Calu3 (cell line): ENCODE data around the gene NELL1. TPM values are rescaled to one million over a fixed set of nuclear protein-coding genes. Genes with fewer than 3 reads are reported as not detected.

Source experiments
- BruUV-seq: library from RNA; stranded (reverse); fragments of 400-500 nt; replicated peaks from 2 replicates; lab custom pipeline; 2021; lab: Mats Ljungman, UMichigan
- CTCF ChIA-PET: fragments of 300-600 bp; sonication (Branson Sonifier 250); formaldehyde crosslinking; loops from one replicate; lab custom pipeline; 2022; ENCODE audit warnings: antibody characterized with exemption; lab: Charles Lee
- DNase-seq: peaks from one replicate; pipeline ENCODE4 v3.0.0; 2022
- H3K27ac Mint-ChIP-seq: one replicate; pipeline ENCODE4 v1.8.0; 2022; ENCODE audit warnings: mixed read lengths; ENCODE audit not compliant: unreplicated experiment
- H3K27me3 Mint-ChIP-seq: one replicate; pipeline ENCODE4 v1.8.0; 2022; ENCODE audit warnings: mixed read lengths; ENCODE audit not compliant: unreplicated experiment
- H3K36me3 Mint-ChIP-seq: one replicate; pipeline ENCODE4 v1.8.0; 2022; ENCODE audit warnings: mild to moderate bottlenecking, moderate library complexity, mixed read lengths; ENCODE audit not compliant: insufficient read depth, unreplicated experiment
- H3K4me1 Mint-ChIP-seq: one replicate; pipeline ENCODE4 v1.8.0; 2022; ENCODE audit warnings: mild to moderate bottlenecking, low read depth, mixed read lengths; ENCODE audit not compliant: unreplicated experiment
- H3K4me3 Mint-ChIP-seq: one replicate; pipeline ENCODE4 v1.8.0; 2022; ENCODE audit warnings: mild to moderate bottlenecking, low read depth, moderate library complexity, mixed read lengths; ENCODE audit not compliant: unreplicated experiment
- H3K9me3 Mint-ChIP-seq: one replicate; pipeline ENCODE4 v1.8.0; 2022; ENCODE audit warnings: low read depth, mixed read lengths; ENCODE audit not compliant: unreplicated experiment
- CTCF ChIP-seq: fragments of 200-600 bp; IDR thresholded peaks from one replicate; pipeline ENCODE4 v1.8.0; 2022; ENCODE audit warnings: antibody characterized with exemption; ENCODE audit not compliant: unreplicated experiment
- intact Hi-C: fragments of 100-400 bp; cut with micrococcal nuclease; formaldehyde crosslinking; loops from one replicate; pipeline ENCODE4 v1.10.0; 2022; ENCODE audit not compliant: unreplicated experiment
- total RNA-seq: library from RNA; stranded (reverse); gene quantifications from 2 replicates; pipeline ENCODE4 v1.2.3, GENCODE V29; 2022

The NELL1 gene
- total RNA-seq, 1 experiment from 2014 or later: not detected

- H3K9me3 Mint-ChIP-seq: peaks cover 6% of the 10 kb centered on the region
- intact Hi-C loops: no loop called here
- no peak overlapping the region for H3K27ac Mint-ChIP-seq
- H3K27me3 Mint-ChIP-seq: no peaks in the 10 kb centered on the region
- no peak overlapping the region for H3K4me3 Mint-ChIP-seq
- no peak for DNase-seq
- no peaks in the 10 kb centered on the region for H3K36me3 Mint-ChIP-seq
- BruUV-seq: no TSS peak
- CTCF ChIA-PET: no interaction called here
- no peaks in the 10 kb centered on the region for H3K4me1 Mint-ChIP-seq
- TF ChIP-seq CTCF: no peak
Observed at GRCh38 chr11:21295508-21295907, 626.1 kb downstream of the NELL1 start.

- no peaks in the 10 kb centered on the region for H3K36me3 Mint-ChIP-seq
- CTCF ChIA-PET: no interaction called here
- no peak overlapping the region for H3K27ac Mint-ChIP-seq
- intact Hi-C loops: no loop called here
- no TSS peak for BruUV-seq
- H3K9me3 Mint-ChIP-seq: peaks cover 2% of the 10 kb centered on the region
- no peak for DNase-seq
- no peaks in the 10 kb centered on the region for H3K27me3 Mint-ChIP-seq
- no peak for TF ChIP-seq CTCF
- no peaks in the 10 kb centered on the region for H3K4me1 Mint-ChIP-seq
- no peak overlapping the region for H3K4me3 Mint-ChIP-seq
Observed at GRCh38 chr11:21301981-21302380, 632.6 kb downstream of the NELL1 start.

GRCh38 chr11:21306739-21307358 lies 637.5 kb downstream of the NELL1 start:
- Mint-ChIP-seq H3K27me3 (no peaks in the 10 kb centered on the region), H3K36me3 (no peaks in the 10 kb centered on the region), H3K4me1 (no peaks in the 10 kb centered on the region), H3K9me3 (no peaks in the 10 kb centered on the region), H3K4me3 (no peak overlapping the region), H3K27ac (no peak overlapping the region)
- BruUV-seq: no TSS peak
- CTCF ChIA-PET: interaction anchor here (0.8 kb wide), 1 partner anchor 19 kb away, joined by 4 read pairs; no protein-coding TSS in a partner anchor
- no peak for TF ChIP-seq CTCF
- intact Hi-C loops: no loop called here
- no peak for DNase-seq

- TF ChIP-seq CTCF: no peak
- no peaks in the 10 kb centered on the region for H3K36me3 Mint-ChIP-seq
- intact Hi-C loops: no loop called here
- BruUV-seq: no TSS peak
- no peak overlapping the region for H3K4me3 Mint-ChIP-seq
- no peaks in the 10 kb centered on the region for H3K27me3 Mint-ChIP-seq
- CTCF ChIA-PET: no interaction called here
- no peak overlapping the region for H3K27ac Mint-ChIP-seq
- no peaks in the 10 kb centered on the region for H3K9me3 Mint-ChIP-seq
- no peaks in the 10 kb centered on the region for H3K4me1 Mint-ChIP-seq
- no peak for DNase-seq
Observed at GRCh38 chr11:21307874-21308273, 638.5 kb downstream of the NELL1 start.
